ENCODE data around the gene AKAP13. TPM values are rescaled to one million over a fixed set of nuclear protein-coding genes. Genes with fewer than 3 reads are reported as not detected.
A peak's percentile ranks its signal among the peaks of the same experiment; 100 is the strongest.

AKAP13 gene
- total and polyA plus RNA-seq, 2 of the 8 experiments (the other 6 are each of a cell fraction or from before 2014, with no cell fraction given) = 14.0 to 46.2 TPM

GRCh38 chr15:85336880-85337279 lies 43.5 kb upstream of the AKAP13 start:
- 0 out of 2 replicates have a peak overlapping the region, but pooled peaks have one; percentile 43 for H2AFZ ChIP-seq (ENCODE audit: low read length)
- H3K4me1 ChIP-seq (replicated peaks in 1 of 4; ENCODE audit: control insufficient read depth in 3 of 4, insufficient read depth in 4 of 4, low read length in 3 of 4) = peaks cover 3 to 4% (median 4%) of the 10 kb centered on the region in 4 experiments; a peak in 6 of 7 replicates
- no peak overlapping the region for H3K56ac ChIP-seq (replicated peaks; ENCODE audit: insufficient read length, low read depth, low read length)
- no peaks in the 10 kb centered on the region for H3K9me3 ChIP-seq (ENCODE audit: insufficient read depth in 2 of 2, low read depth in 1 of 2, low read length in 1 of 2)
- H3K27ac ChIP-seq (ENCODE audit: low read depth, low read length) = no peak overlapping the region
- DNase-seq (ENCODE audit: low read depth in 1 of 2, low spot score in 2 of 2) (no peak), FAIRE-seq (no peak)
- no peak overlapping the region for H3K4ac ChIP-seq (replicated peaks; ENCODE audit: insufficient read length, low read depth, low read length)
- no peak overlapping the region for H3K9ac ChIP-seq (replicated peaks in 1 of 4; ENCODE audit: extremely low read depth in 1 of 4, low read depth in 3 of 4, low read length in 3 of 4)
- no peak overlapping the region for H3K18ac ChIP-seq (ENCODE audit: extremely low read depth, low read length)
- no peak overlapping the region for H2BK20ac ChIP-seq (ENCODE audit: low read length)
- no peak overlapping the region for H2AK5ac ChIP-seq (ENCODE audit: low read depth, low read length)
- POLR2A ChIA-PET (ENCODE audit: partially characterized antibody) = no interaction called here
- no peaks in the 10 kb centered on the region for H3K27me3 ChIP-seq (replicated peaks in 1 of 4; ENCODE audit: control insufficient read depth in 3 of 4, extremely low read depth in 1 of 4, insufficient read depth in 3 of 4, low read length in 3 of 4)
- H3K79me1 ChIP-seq (ENCODE audit: low read depth, low read length) = no peaks in the 10 kb centered on the region
- 86% methylated on average over 5 of the region's 5 CpGs; no CpG with 5 or more reads in 1 of the 2 experiments for WGBS, 2 experiments (ENCODE audit: extremely low coverage in 1 of 2, insufficient coverage in 1 of 2, insufficient read length in 1 of 2, insufficient replicate concordance in 2 of 2, low coverage in 1 of 2, low lambda C conversion rate in 2 of 2, missing lambda C conversion rate in 1 of 2)
- no peak overlapping the region for H3K4me2 ChIP-seq (ENCODE audit: insufficient read depth in 1 of 2, low read depth in 2 of 2, low read length in 2 of 2)
- no peak overlapping the region for H3K23ac ChIP-seq (ENCODE audit: insufficient read length)
- H4K91ac ChIP-seq (replicated peaks; ENCODE audit: insufficient read length, low read length) = no peak overlapping the region
- H2BK120ac ChIP-seq (replicated peaks; ENCODE audit: low read depth, low read length) = no peak overlapping the region
- TF ChIP-seq POLR2AphosphoS5 (IDR thresholded peaks at IDR 0.05; ENCODE audit: low read depth, low read length) = no peak
- TF ChIP-seq YY1 (IDR thresholded peaks at IDR 0.05; ENCODE audit: low read depth, low read length) = no peak
- no peak for TF ChIP-seq SIX5 (IDR thresholded peaks at IDR 0.05; ENCODE audit: low read depth, low read length)
- no peak for TF ChIP-seq NANOG (IDR thresholded peaks at IDR 0.05; ENCODE audit: insufficient read depth, low read depth, low read length, poor library complexity, severe bottlenecking)
- no peak for TF ChIP-seq GABPA (IDR thresholded peaks at IDR 0.05; ENCODE audit: borderline replicate concordance, insufficient read depth, low read length)
- TF ChIP-seq EZH2 (IDR thresholded peaks at IDR 0.05; ENCODE audit: low read depth, low read length, severe bottlenecking) = no peak
- no peak for TF ChIP-seq EP300 (IDR thresholded peaks at IDR 0.05; ENCODE audit: borderline replicate concordance in 1 of 2, low read depth in 2 of 2, low read length in 2 of 2)
- TF ChIP-seq NRF1 (IDR thresholded peaks at IDR 0.05; ENCODE audit: low read depth, low read length) = no peak
- no peak for TF ChIP-seq POLR2A (IDR thresholded peaks at IDR 0.05; ENCODE audit: control extremely low read depth in 1 of 2, low read depth in 2 of 2, low read length in 2 of 2)
- TF ChIP-seq SP4 (IDR thresholded peaks at IDR 0.05; ENCODE audit: low read length) = no peak
- TF ChIP-seq CBX5 (IDR thresholded peaks at IDR 0.05; ENCODE audit: low read depth, low read length) = no peak
- no peak for TF ChIP-seq HDAC6 (IDR thresholded peaks at IDR 0.05; ENCODE audit: low read depth, low read length)
- no peak overlapping the region for H3K14ac ChIP-seq (ENCODE audit: insufficient read length)
- no peak overlapping the region for H2BK5ac ChIP-seq (ENCODE audit: low read depth, low read length)
- no peak overlapping the region for H4K8ac ChIP-seq (ENCODE audit: extremely low read depth, insufficient read depth, low read length)
- no peak overlapping the region for H2BK15ac ChIP-seq (ENCODE audit: low read length)
- no peaks in the 10 kb centered on the region for H3K36me3 ChIP-seq (ENCODE audit: control insufficient read depth in 2 of 4, insufficient read depth in 4 of 4, low read length in 3 of 4)
- H2BK12ac ChIP-seq (ENCODE audit: low read depth, low read length) = no peak overlapping the region
- no peaks in the 10 kb centered on the region for H4K20me1 ChIP-seq (replicated peaks in 1 of 2; ENCODE audit: control insufficient read depth in 1 of 2, insufficient read depth in 2 of 2, low read length in 2 of 2)
- no peaks in the 10 kb centered on the region for H3K79me2 ChIP-seq (ENCODE audit: control insufficient read depth in 1 of 2, insufficient read depth in 2 of 2, low read length in 2 of 2)
- no peak overlapping the region for H4K5ac ChIP-seq (ENCODE audit: insufficient read length, low read depth, low read length)
- H3K23me2 ChIP-seq (ENCODE audit: low read depth, low read length) = peaks cover 3% of the 10 kb centered on the region; the same call in 1 of the 2 replicates
- no peak overlapping the region for H3K4me3 ChIP-seq (ENCODE audit: extremely low read depth in 1 of 4, insufficient read depth in 2 of 4, low read depth in 3 of 4, low read length in 4 of 4)
- CTCF ChIA-PET (ENCODE audit: partially characterized antibody) = interaction anchor here (0.8 to 2.8 kb wide), 8 partner anchors 20 to 366 kb away, joined by 3 to 11 read pairs (median 4); no protein-coding TSS in a partner anchor

All from H1 (cell line).